22Rv1 (cell line): ENCODE results near the gene EOLA1.
"Not testable (repeated sequence)": the region's sequence is repeated elsewhere in the genome, so short reads cannot be mapped to it uniquely, and the experiment has no call there.

Experiments
- H3K27ac ChIP-seq: fragments of 450-650 bp; 2 replicates; pipeline ENCODE4 v1.5.1; 2017
- ZFX ChIP-seq: fragments of 450-650 bp; IDR thresholded peaks from 2 replicates; pipeline ENCODE4 v1.6.1; 2017; ENCODE audit warnings: antibody characterized with exemption, borderline replicate concordance
- TF ChIP-seq, protein P1 (sequence below): fragments of 450-650 bp; IDR thresholded peaks from 2 replicates; pipeline ENCODE4 v1.5.1; 2017; ENCODE audit warnings: mild to moderate bottlenecking

EOLA1 gene

DNA sequence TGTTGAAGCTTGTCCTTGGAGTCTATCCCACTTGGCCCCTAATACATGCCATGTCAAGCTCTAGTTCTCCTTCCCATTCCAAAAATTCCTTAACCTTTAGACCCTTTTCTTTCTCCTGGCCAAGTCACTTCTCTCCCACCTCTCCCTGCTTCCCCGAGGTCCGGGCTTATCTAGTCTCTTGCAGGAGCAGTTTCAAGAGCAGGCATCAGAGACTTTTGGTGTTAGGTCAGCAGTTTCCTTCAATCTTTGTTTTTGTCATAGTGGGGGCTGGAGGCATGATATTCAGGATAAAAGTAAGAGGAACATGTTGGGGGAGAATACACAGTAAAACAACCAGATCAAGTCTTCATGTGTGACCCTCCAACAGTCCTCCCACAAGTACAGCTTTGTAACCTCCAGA, 24.2 kb upstream of the EOLA1 start:
- H3K27ac ChIP-seq = no peak overlapping the region
- TF ChIP-seq, protein P1, sequence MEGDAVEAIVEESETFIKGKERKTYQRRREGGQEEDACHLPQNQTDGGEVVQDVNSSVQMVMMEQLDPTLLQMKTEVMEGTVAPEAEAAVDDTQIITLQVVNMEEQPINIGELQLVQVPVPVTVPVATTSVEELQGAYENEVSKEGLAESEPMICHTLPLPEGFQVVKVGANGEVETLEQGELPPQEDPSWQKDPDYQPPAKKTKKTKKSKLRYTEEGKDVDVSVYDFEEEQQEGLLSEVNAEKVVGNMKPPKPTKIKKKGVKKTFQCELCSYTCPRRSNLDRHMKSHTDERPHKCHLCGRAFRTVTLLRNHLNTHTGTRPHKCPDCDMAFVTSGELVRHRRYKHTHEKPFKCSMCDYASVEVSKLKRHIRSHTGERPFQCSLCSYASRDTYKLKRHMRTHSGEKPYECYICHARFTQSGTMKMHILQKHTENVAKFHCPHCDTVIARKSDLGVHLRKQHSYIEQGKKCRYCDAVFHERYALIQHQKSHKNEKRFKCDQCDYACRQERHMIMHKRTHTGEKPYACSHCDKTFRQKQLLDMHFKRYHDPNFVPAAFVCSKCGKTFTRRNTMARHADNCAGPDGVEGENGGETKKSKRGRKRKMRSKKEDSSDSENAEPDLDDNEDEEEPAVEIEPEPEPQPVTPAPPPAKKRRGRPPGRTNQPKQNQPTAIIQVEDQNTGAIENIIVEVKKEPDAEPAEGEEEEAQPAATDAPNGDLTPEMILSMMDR = no peak
- TF ChIP-seq ZFX = no peak

DNA sequence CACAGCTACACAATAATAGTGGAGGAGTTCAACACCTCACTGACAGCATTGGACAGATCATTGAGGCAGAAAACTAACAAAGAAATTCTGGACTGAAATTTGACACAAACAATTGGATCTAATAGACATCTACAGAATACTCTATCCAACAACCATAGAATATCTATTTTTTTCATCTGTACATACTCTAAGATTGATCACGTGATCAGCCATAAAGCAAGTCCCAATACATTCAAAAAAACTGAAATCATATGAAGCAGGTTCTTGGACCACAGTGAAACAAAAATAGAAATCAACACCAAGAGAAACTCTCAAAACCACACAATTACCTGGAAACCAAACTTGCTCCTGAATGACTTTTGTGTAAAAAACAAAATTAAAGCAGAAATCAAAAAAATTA, 23.5 kb upstream of the EOLA1 start:
- no peak for TF ChIP-seq ZFX
- TF ChIP-seq, protein P1 = no peak
- no peak overlapping the region for H3K27ac ChIP-seq

DNA sequence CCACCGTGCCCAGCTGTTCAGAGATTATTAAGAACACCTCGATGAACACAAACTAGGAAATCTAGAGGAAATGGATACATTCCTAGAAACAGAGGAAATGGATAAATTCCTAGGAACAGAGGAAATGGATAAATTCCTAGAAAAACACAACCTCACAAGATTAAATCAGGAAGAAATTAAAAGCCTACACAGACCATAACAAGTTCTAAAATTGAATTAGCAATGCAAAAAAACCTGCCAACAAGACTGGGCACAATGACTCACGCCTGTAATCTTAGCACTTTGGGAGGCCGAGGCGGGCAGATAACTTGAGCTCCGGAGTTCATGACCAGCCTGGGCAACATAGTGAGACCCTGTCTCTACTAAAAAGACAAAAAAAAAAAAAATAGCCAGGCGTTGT, 22.6 kb upstream of the EOLA1 start:
- H3K27ac ChIP-seq = no peak overlapping the region
- TF ChIP-seq, protein P1 = no peak
- TF ChIP-seq ZFX = no peak

GRCh38 chrX:149520636-149521277, 20.1 kb upstream of the EOLA1 start:
- not testable (repeated sequence) for H3K27ac ChIP-seq

GRCh38 chrX:149521438-149521837, 19.4 kb upstream of the EOLA1 start:
- no peak overlapping the region for H3K27ac ChIP-seq
- TF ChIP-seq ZFX = no peak
- TF ChIP-seq, protein P1 = no peak

DNA sequence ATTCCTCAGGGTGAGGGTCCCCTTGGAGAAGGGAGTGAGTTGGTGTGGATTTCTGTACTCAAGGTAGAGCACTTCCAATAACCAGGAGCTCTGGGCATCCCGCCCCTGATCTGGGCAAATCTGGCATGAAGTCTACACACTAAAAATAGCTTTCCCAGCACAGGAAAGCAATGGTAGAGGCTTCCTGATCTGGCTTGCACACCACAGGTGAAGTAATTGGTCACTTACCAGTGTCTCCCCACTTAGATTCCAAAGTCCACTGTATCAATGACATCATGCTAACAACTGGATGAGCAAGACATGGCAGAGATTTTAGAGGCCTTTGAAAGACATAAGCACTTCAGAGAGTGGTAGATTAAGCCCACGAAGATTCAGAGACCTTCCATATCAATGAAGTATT, 17.9 kb upstream of the EOLA1 start:
- TF ChIP-seq, protein P1 = no peak
- no peak for TF ChIP-seq ZFX
- no peak overlapping the region; the same call in 1 of the 2 replicates for H3K27ac ChIP-seq

- not testable (repeated sequence) for H3K27ac ChIP-seq
Measured at GRCh38 chrX:149525389-149525788, 15.4 kb upstream of the EOLA1 start.

DNA sequence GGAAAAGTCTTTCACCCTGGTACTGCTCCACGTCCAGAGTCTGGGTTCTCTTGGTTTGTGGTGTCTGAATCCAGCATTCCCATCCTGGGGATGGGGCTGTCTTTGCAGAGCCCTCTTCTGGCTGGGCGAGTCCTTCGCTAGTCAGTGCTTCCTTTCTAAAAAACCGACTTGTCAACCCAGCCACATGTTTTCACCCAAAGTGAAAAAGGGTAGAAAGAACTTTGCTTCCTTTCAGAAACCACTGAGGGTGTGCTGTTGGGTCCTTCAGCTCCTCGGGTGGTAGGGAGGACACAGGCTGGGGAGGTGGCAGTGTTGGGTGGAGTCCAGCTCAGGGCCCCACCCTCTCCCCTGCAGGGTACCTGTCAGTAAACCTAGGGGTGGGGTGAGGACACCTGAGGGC, 14.9 kb upstream of the EOLA1 start:
- not testable (repeated sequence) for H3K27ac ChIP-seq

DNA sequence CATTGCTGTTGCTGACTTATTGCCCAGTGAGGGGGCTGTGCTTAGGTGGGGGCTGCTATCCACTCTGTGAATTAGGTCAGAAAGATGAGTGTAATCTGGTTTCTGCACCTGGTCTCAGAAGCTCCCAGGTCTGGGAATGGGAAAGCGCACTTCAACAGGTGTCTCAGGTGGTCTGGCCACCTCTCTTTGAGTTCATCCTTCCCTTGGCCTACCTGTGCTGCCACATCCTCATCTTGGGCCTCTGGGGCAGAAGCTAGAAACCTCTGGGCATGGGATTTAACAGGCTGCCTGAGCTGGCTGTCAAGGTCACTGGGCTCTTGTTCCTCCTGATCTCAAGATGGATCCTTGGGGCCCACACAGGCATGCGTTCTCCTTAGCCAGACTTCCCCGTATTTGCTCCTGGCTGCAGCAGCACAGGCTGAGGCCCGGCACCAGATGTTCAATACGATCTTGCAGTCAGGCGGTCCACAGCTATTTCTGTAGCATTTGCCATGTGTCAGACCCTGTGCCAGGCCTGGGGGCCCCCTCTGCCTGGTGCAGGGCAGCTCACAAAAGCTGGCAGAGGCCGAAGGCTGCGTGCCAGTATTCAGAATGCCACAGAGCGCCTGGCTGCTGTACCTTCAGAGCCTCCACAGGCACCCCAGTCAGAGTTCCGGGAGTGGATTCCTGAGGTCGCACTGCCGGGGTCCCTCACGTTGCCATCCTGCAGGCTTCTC, 14.3 kb upstream of the EOLA1 start:
- H3K27ac ChIP-seq = not testable (repeated sequence)
